GM12891 (cell line): ENCODE results near the gene ZNF157.

ENCODE experiments used
- PAX5 ChIP-seq: IDR thresholded peaks from 2 replicates; pipeline ENCODE4 v1.6.1; 2011; ENCODE audit warnings: low read length, moderate library complexity, mild to moderate bottlenecking; ENCODE audit not compliant: insufficient read depth, severe bottlenecking
- POLR2A ChIP-seq: IDR thresholded peaks from 2 replicates; pipeline ENCODE4 v1.6.1; 2011; ENCODE audit warnings: low read depth, low read length, control low read depth
- POLR2AphosphoS5 ChIP-seq: IDR thresholded peaks from 2 replicates; pipeline ENCODE4 v1.6.1; 2011; ENCODE audit warnings: low read depth, low read length, control low read depth
- TAF1 ChIP-seq: IDR thresholded peaks from 2 replicates; pipeline ENCODE4 v1.6.1; 2011; ENCODE audit warnings: low read depth, low read length, control low read depth

DNA sequence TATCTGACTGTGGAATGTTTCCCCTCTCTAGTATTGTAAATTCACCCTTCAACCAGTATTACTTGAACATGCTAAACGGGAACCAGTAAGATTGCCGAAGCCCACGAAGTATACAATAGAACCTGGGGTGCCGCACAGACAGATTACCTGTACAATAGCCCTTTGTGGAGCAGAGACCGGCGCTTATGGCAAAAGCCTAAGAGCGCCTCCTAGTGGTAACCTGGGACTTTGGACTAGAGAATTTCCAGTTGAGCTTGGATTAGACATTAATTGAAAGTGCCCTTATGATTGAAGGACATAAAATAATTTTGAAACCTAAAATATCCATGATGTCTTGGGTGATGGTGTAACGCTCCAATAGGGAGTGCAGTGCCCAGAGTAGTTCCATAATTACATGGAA lies 14.1 kb downstream of the ZNF157 start:
- TF ChIP-seq POLR2AphosphoS5, result no peak
- no peak for TF ChIP-seq POLR2A
- TF ChIP-seq TAF1, result no peak
- TF ChIP-seq PAX5, result no peak
